Retinal pigment epithelial cell (primary cell): ENCODE data around the gene NR2F2.

Experiments used
- DNase-seq: peaks from one replicate; pipeline ENCODE4 v3.0.0-alpha.2; 2010; ENCODE audit warnings: low read depth
- H3K4me3 ChIP-seq: 2 replicates; pipeline ENCODE4 v1.5.1; 2011; ENCODE audit warnings: mild to moderate bottlenecking, low read length, control low read depth, moderate library complexity
- CTCF ChIP-seq: conservative IDR thresholded peaks from 2 replicates; pipeline ENCODE4 v1.5.1; 2011; ENCODE audit warnings: low read depth, low read length, control low read depth, inconsistent platforms

The NR2F2 gene

GRCh38 chr15:96332637-96333121 lies 2.2 kb downstream of the NR2F2 start:
- no peak for DNase-seq

DNA sequence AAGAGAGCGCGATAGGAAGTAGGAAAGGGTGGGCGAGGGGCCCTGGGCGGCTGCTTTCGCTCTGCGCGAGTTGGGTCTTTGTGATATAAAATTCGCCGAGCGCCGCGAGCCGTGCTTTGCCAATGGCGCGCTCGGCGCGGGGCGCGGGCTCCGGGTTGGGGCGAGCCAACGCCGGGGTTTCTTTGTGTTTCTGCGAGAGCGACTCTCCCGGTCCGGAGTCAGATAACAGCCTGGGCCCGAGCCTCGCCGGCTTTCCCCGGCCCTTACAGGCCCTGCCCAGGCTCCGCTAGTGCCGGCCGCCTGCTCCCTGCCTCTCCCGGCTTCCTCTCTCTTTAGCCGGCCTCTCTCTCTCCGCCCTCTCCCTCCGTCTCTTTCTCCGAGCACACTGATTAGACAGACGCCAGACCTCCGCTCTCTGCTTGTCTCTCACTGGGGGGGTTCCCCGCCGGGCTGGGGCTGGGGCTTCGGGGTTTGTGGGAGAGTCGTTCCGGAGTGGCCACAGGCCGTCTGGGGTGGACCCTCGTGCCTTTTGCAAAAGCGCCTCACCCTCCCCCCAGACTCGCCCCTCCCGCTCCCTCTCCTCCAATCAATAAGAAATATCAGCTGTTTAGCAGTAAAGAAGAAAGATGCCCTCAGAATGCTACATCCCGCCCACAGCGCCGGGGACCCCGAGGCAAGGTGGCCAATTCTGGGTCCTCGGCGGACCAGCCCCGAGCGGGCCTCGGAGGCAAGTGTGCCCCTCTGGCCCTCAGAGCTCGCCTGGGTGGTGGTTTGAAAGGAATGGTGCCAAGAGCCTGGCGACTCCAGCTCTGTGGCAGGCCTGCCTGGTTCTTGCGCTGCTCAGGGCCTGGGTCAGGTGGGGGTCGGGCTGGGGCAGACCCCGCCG lies 2.9 kb downstream of the NR2F2 start:
- TF ChIP-seq CTCF: no peak
- no peak for DNase-seq
- H3K4me3 ChIP-seq: peak overlapping the region; percentile 96

More at GRCh38 chr15:96332637-96333121, 2.2 kb downstream of the NR2F2 start:
- no peak for TF ChIP-seq CTCF
- H3K4me3 ChIP-seq: peak overlapping the region; percentile 96

DNA sequence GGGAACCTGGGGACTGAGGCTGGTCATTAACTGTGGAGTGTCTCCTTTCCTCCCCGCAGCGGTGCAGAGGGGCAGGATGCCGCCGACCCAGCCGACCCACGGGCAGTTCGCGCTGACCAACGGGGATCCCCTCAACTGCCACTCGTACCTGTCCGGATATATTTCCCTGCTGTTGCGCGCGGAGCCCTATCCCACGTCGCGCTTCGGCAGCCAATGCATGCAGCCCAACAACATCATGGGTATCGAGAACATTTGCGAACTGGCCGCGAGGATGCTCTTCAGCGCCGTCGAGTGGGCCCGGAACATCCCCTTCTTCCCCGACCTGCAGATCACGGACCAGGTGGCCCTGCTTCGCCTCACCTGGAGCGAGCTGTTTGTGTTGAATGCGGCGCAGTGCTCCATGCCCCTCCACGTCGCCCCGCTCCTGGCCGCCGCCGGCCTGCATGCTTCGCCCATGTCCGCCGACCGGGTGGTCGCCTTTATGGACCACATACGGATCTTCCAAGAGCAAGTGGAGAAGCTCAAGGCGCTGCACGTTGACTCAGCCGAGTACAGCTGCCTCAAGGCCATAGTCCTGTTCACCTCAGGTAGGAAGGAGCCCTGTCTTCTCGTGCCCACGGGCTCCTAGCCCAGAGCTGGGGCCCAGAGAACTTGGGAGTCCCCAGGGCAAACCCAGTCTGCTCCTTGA lies 3.7 kb downstream of the NR2F2 start:
- TF ChIP-seq CTCF: no peak
- peak overlapping the region; percentile 96 for H3K4me3 ChIP-seq
- no peak for DNase-seq

DNA sequence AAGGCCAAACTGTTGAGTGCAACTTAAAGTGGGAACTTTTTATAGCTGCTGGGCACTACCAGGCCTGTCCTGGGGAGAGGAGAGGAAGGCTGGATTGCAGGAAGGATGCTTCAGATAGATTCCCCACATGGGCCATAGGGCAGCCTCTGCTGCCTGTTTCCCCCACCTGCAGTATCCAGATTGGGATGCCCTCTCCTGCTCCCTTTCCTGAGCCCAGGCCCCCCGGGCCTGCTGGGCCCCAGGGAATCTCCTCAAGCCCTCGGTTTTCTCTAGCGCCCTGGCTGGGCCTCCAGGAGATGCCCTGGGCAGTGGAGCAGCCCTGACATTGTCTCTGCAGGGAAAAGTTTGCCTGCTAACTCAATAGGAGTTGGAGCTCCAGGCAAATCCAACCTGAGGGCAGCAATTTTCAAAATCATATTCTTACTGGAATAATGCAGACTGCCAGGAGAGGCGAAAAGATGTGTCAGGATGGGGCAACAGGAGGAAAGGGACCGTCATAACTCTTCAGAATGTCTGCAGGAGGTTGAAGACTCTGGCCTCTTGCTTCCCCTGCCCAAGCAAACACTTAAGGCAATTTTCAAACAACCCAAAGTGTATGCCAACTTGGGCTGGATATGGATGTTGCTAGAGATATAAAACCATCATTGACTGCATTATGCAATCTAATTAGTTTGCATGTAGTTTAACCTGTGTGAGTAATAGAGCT lies 4.4 kb downstream of the NR2F2 start:
- no peak for DNase-seq
- H3K4me3 ChIP-seq: peak overlapping the region; percentile 96
- TF ChIP-seq CTCF: no peak

DNA sequence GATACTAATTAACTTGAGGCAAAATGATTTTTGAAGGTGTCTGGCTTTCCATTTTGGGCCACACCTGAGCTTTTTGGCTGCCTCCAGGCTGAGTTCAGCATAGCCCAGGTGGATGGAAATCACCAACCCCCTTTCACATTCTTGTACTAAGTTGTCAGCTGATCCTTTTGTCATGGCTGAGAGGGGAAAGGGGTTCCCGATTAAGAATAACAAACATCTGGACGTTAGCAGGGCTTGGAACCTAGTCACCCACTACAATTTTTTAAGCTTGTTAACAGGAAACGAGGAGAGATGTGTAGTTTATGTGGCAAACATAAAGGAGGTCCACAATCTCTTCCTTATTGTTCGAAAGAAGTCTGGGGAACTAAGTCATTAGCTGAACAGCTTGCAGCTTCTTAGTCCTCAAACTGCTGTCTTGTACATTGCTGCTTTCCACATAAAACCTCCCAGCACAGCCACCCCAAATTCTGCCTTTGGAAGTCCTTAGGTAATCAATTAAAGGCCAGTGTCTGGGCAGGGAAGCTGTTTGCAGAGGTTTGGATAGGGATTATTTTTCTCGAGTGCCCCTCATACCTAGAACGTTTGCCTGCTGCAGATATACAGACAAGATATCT lies 5.0 kb downstream of the NR2F2 start:
- no peak for DNase-seq
- no peak for TF ChIP-seq CTCF
- peak overlapping the region; percentile 96 for H3K4me3 ChIP-seq

DNA sequence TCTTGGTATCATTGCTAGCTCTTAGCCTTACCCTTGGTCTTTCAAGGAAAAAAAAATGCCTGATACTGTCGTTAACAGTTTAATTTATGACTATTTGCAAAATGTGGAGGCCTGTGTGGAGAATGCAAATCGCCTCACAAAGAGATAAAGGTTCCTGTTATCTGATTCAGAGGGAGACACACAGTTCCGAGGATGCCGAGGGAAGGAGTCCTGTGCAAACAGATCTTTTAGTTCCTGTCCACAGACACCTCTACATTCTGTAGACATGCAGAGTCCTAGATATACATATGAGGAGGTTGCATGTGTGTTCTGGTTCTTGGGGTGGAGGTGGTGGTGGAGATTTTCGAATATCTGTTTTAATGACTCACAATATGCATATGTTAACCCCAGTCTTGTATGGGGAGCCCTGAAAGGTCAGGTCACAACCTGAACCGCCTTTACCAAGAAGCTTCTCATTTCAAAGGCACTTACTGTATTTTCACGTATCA lies 5.7 kb downstream of the NR2F2 start:
- H3K4me3 ChIP-seq: peak overlapping the region; percentile 96

More for the DNA sequence above, 5.7 kb downstream of the NR2F2 start:
- no peak for TF ChIP-seq CTCF
- no peak for DNase-seq
